Measurements from ENCODE around the gene FCF1. TPM values are rescaled to one million over a fixed set of nuclear protein-coding genes. Genes with fewer than 3 reads are reported as not detected.

FCF1 gene
- total and polyA plus RNA-seq, 2 experiments from 2014 or later: 12.3 to 43.6 TPM

DNA sequence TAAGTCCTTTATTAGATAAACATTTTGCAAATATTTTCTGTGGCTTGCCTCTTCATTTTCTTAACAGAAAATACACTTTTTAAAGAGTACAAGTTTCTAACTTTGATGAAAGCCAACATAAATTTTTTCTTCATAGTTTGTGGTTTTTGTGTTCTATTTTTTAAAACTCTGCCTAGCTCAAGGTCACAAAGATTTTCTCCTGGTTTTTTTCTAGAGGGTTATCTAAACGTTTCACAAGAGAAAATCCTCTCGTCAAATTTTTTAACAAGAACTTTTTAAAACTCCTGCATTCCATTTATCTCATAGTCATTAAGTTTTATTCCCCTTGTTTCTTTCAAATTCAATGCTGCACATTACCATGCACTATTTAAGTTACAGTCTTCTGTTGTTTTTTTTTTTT lies 8.3 kb upstream of the FCF1 start:
- Histone ChIP-seq H3K4me2 (no peak overlapping the region), H3K9me3 (ENCODE audit: low read depth) (no peaks in the 10 kb centered on the region), H3K4me1 (ENCODE audit: insufficient read depth) (no peaks in the 10 kb centered on the region), H3K36me3 (replicated peaks; ENCODE audit: insufficient read depth, low read depth) (no peaks in the 10 kb centered on the region), H3K27ac (no peak overlapping the region), H4K20me1 (ENCODE audit: insufficient read depth, poor library complexity, severe bottlenecking) (peaks cover 2% of the 10 kb centered on the region), H3K27me3 (no peaks in the 10 kb centered on the region), H3K9me2 (replicated peaks; ENCODE audit: insufficient read depth) (no peaks in the 10 kb centered on the region), H2AFZ (no peak overlapping the region), H3K4me3 (no peak overlapping the region), H3K79me2 (peaks cover 97% of the 10 kb centered on the region)
- TF ChIP-seq, protein P1, sequence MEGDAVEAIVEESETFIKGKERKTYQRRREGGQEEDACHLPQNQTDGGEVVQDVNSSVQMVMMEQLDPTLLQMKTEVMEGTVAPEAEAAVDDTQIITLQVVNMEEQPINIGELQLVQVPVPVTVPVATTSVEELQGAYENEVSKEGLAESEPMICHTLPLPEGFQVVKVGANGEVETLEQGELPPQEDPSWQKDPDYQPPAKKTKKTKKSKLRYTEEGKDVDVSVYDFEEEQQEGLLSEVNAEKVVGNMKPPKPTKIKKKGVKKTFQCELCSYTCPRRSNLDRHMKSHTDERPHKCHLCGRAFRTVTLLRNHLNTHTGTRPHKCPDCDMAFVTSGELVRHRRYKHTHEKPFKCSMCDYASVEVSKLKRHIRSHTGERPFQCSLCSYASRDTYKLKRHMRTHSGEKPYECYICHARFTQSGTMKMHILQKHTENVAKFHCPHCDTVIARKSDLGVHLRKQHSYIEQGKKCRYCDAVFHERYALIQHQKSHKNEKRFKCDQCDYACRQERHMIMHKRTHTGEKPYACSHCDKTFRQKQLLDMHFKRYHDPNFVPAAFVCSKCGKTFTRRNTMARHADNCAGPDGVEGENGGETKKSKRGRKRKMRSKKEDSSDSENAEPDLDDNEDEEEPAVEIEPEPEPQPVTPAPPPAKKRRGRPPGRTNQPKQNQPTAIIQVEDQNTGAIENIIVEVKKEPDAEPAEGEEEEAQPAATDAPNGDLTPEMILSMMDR (IDR thresholded peaks at IDR 0.05; ENCODE audit: poor library complexity): no peak
- no peak for TF ChIP-seq EZH2phosphoT487 (IDR thresholded peaks at IDR 0.05; ENCODE audit: low read depth, severe bottlenecking, unreplicated experiment)
- TF ChIP-seq EZH2 (IDR thresholded peaks at IDR 0.05; ENCODE audit: borderline replicate concordance): no peak
- 57% methylated on average over 2 of the region's 2 CpGs for WGBS (ENCODE audit: low lambda C conversion rate, missing lambda C conversion rate)
- DNase-seq (ENCODE audit: low spot score): no peak

DNA sequence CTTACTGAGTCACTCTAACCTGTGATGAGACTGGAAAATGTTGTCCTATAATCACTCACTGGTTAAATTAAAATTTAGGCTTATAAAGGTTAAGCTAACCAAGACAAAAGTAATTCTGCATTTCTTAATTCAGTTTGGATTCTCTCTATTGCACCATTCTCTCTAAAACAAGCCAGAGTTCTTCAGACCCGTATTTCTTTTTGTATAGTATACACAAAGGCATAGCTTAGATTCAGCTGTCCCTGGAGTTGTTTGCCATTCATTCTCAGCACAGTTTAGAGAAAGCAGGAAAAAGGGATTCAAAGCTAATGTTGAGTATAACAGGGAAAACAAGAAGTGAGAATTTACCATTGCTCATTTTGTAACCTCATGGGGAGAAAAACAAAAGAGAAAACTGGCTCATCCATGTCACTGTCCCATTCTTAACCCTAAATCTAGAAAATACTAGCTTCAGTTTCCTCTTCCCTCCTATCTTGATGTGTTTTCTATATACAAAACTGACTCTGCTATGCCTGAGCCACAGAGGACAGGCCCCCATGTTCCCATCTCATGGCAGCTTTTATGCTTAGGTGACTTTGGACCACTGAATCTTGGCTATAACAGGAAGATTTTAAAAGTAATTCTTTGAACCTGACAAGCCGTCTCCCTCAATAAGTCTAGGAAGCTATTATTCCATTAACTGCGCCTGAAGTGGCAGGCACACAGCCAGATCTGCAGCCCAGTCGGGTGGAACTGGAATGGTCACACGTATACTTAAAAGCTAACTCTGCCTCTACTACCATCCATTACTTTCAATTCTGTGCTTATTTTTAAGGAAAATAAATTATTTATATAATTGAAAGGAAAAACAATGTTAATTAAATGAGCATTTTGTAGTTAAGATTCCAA lies 7.1 kb upstream of the FCF1 start:
- TF ChIP-seq, protein P1 (IDR thresholded peaks at IDR 0.05; ENCODE audit: poor library complexity): no peak
- no peak for TF ChIP-seq EZH2 (IDR thresholded peaks at IDR 0.05; ENCODE audit: borderline replicate concordance)
- TF ChIP-seq EZH2phosphoT487 (IDR thresholded peaks at IDR 0.05; ENCODE audit: low read depth, severe bottlenecking, unreplicated experiment): no peak
- Histone ChIP-seq H3K27ac (no peak overlapping the region), H3K4me3 (no peak overlapping the region), H3K9me2 (replicated peaks; ENCODE audit: insufficient read depth) (no peaks in the 10 kb centered on the region), H3K9me3 (ENCODE audit: low read depth) (no peaks in the 10 kb centered on the region), H3K4me2 (no peak overlapping the region), H2AFZ (no peak overlapping the region), H3K27me3 (no peaks in the 10 kb centered on the region), H3K79me2 (peaks cover 97% of the 10 kb centered on the region), H4K20me1 (ENCODE audit: insufficient read depth, poor library complexity, severe bottlenecking) (peaks cover 3% of the 10 kb centered on the region), H3K4me1 (ENCODE audit: insufficient read depth) (no peaks in the 10 kb centered on the region), H3K36me3 (replicated peaks; ENCODE audit: insufficient read depth, low read depth) (no peaks in the 10 kb centered on the region)
- no peak for DNase-seq (ENCODE audit: low spot score)
- WGBS (ENCODE audit: low lambda C conversion rate, missing lambda C conversion rate): 83% methylated on average over 5 of the region's 5 CpGs

DNA sequence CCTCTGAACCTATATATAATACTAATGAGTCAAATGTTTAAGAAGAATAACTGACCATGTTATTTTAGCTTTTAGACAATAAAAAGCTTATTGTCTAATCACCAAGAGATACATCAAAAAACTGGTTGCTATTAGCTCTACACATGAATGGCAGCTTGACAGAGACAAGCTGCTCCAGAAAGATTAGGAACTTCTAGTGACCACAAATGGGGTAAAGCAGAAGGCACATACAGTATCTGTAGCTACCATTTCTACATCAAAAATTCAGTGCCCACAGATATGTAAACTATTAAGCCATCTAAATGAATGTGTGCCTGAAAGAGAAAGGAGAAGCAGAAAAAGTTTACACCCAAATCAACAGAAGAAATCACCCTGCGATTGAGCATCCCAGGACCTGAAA lies 2.5 kb upstream of the FCF1 start:
- Histone ChIP-seq H3K27ac (no peak overlapping the region), H3K9me2 (replicated peaks; ENCODE audit: insufficient read depth) (no peaks in the 10 kb centered on the region), H3K79me2 (peaks cover 87% of the 10 kb centered on the region), H3K4me2 (no peak overlapping the region), H3K4me3 (no peak overlapping the region), H3K36me3 (replicated peaks; ENCODE audit: insufficient read depth, low read depth) (no peaks in the 10 kb centered on the region), H3K27me3 (no peaks in the 10 kb centered on the region), H4K20me1 (ENCODE audit: insufficient read depth, poor library complexity, severe bottlenecking) (peaks cover 3% of the 10 kb centered on the region), H2AFZ (no peak overlapping the region), H3K4me1 (ENCODE audit: insufficient read depth) (peaks cover 6% of the 10 kb centered on the region), H3K9me3 (ENCODE audit: low read depth) (no peaks in the 10 kb centered on the region)
- 83% methylated on average over 1 of the region's 1 CpG for WGBS (ENCODE audit: low lambda C conversion rate, missing lambda C conversion rate)
- TF ChIP-seq EZH2phosphoT487 (IDR thresholded peaks at IDR 0.05; ENCODE audit: low read depth, severe bottlenecking, unreplicated experiment) (no peak), EZH2 (IDR thresholded peaks at IDR 0.05; ENCODE audit: borderline replicate concordance) (no peak)
- DNase-seq (ENCODE audit: low spot score): no peak

- Histone ChIP-seq H3K9me3 (ENCODE audit: low read depth) (no peaks in the 10 kb centered on the region), H3K27ac (no peak overlapping the region), H3K79me2 (peaks cover 75% of the 10 kb centered on the region), H3K4me1 (ENCODE audit: insufficient read depth) (peaks cover 6% of the 10 kb centered on the region), H3K4me2 (peak overlapping the region; percentile 92), H3K4me3 (peak overlapping the region; percentile 87), H4K20me1 (ENCODE audit: insufficient read depth, poor library complexity, severe bottlenecking) (peaks cover 3% of the 10 kb centered on the region), H3K36me3 (replicated peaks; ENCODE audit: insufficient read depth, low read depth) (no peaks in the 10 kb centered on the region), H2AFZ (no peak overlapping the region), H3K27me3 (no peaks in the 10 kb centered on the region), H3K9me2 (replicated peaks; ENCODE audit: insufficient read depth) (no peaks in the 10 kb centered on the region)
- no peak for DNase-seq (ENCODE audit: low spot score)
- 72% methylated on average over 5 of the region's 5 CpGs for WGBS (ENCODE audit: low lambda C conversion rate, missing lambda C conversion rate)
- TF ChIP-seq EZH2phosphoT487 (IDR thresholded peaks at IDR 0.05; ENCODE audit: low read depth, severe bottlenecking, unreplicated experiment): no peak
- TF ChIP-seq EZH2 (IDR thresholded peaks at IDR 0.05; ENCODE audit: borderline replicate concordance): no peak
- TF ChIP-seq, protein P1 (IDR thresholded peaks at IDR 0.05; ENCODE audit: poor library complexity): no peak
These were observed 1.3 kb upstream of the FCF1 start for GRCh38 chr14:74711651-74712050.
